Right lung (tissue), 10 donors: ENCODE data around the gene ADGRF4. TPM values are rescaled to one million over a fixed set of nuclear protein-coding genes. Genes with fewer than 3 reads are reported as not detected.

Source experiments
- DNase-seq, 2 donors: peaks; one replicate each; pipeline ENCODE4 v3.0.0-alpha.2; 2013
- long read RNA-seq, 8 donors: transcript quantifications; one replicate each; lab custom pipeline, GENCODE V29; 2026
- polyA plus RNA-seq, 5 donors: library from polyadenylated mRNA; unstranded; fragments of 120-200 nt; gene quantifications; one replicate each; pipeline versions ENCODE4 v1.2.1 to v1.2.3, GENCODE V29; 2013; ENCODE audit warnings: inconsistent platforms in 1 of 5, low replicate concordance in 1 of 5; ENCODE audit not compliant: insufficient read length in 5 of 5, insufficient read depth in 1 of 5

Gene ADGRF4
- polyA plus RNA-seq, result under 1 TPM; 0.19 to 0.37 (median 0.26) TPM
- long read RNA-seq, donor 1, result 0 reads
- long read RNA-seq, donor 2, result 0 reads
- long read RNA-seq, donor 3, result 0 reads
- long read RNA-seq, donor 4, result 0 reads
- long read RNA-seq, donor 5, result 0 reads
- long read RNA-seq, donor 6, result 0 reads
- long read RNA-seq, donor 7, result 0 reads
- long read RNA-seq, donor 8, result 0 reads

DNA sequence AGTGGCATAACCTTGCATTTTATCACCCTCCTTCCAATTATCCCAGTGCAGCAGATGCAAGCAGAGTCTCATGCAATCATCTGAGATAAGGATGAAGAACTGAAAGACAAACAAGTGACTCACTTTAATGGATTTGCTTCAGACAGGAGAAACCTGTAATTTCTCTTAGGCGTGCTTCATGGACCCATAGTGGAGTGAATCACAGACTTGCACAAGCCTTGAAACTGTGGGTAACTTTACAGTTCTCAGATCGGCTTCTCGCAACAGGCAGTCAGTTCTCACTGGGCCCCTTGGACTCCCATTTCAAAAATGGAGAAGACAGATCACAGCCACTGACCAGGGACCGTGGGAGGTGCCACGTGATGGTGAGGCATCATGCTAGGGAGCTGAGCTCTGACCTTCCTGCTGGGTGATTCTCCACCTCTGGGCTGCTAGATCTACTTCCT lies at the start of gene ADGRF4:
Gene ADGRF4, plus strand, starts transcription at position 239 of the 446 bp plus-strand sequence. CDS start 8,666 bp downstream, outside the sequence.
- DNase-seq, result no peak

DNA sequence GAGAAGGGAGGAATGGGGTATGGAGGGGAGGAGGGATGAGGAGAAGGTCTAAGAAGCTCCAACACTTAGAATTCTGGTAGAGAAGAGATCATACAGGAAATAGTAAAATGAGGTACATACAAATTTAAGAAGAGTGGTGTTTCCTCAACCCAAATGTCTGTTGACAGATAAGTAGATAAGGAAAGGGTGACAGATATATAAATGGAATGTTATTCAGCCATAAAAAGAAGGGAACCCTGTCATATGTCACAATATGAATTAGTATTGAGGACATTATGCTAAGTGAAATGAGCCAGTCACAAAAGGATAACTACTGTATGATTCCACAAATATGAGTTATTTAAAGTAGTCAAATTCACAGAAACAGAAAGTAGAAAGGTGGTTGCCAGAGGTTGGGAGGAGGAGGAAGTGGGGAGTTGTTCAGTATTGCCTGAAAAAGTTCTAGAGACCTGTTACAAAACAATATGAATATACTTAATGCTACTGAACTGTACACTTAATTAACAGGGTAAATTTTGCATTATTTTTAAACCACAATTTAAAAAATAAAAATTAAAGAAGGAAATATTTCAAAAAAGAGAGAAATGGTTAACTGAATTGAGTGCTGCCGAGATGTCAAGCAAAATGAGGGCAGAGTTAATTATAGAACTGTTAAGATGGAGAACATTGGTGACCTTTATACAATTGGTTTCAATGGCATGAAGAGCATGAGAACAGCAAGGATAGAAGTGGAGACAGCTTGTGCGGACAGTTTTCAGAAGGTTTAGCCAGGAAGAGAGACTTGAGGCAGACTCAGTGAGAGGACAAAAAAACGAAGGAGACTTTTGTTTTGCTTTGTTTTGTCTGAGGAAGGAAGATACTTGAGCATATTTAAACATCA lies 47.6 kb upstream of the ADGRF4 start:
- no peak for DNase-seq

GRCh38 chr6:47651505-47651944 lies 46.9 kb upstream of the ADGRF4 start:
- DNase-seq, result no peak

- DNase-seq, result no peak
Observed at GRCh38 chr6:47653706-47654105, 44.7 kb upstream of the ADGRF4 start.

DNA sequence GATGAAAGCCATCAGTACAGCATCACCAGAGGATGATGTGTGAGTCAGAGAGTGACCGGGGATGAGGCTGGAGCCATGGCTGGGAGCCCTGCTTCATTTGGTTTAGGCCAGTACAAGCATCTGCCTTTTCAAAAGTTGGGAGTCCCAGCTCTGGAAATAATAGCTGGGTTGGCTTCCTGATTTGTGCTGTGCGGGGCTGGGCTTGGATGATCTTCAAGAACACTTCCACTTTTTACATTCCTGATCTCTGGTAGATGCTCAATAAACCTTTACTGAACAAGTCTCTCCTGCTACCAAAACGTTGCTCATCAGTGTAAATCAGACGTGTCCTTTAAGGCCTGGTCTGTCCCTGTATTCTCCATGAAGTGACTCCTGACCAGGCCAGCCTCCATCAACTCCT lies 44.1 kb upstream of the ADGRF4 start:
- no peak for DNase-seq

- DNase-seq, result no peak
Observed at GRCh38 chr6:47655719-47656595, 42.4 kb upstream of the ADGRF4 start.

DNA sequence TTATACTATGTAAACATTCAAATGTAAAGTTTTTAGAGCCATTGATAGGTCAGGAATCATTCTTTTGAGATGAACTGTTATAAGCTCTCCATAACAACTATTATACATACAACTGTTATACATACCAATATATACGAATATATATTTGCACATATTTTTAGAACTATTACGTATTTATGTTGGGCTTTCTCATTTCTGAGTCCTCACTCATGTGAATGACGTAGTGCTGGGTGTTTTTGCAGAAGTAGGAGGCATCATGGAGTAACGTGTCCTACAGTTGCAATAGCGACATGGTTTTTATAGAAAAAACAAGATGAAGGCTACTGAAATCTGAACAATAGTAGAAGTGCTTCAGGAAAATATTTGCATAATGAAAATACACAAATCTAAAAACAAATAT lies 36.4 kb upstream of the ADGRF4 start:
- no peak for DNase-seq

- DNase-seq, result no peak
Observed at GRCh38 chr6:47663462-47664216, 34.7 kb upstream of the ADGRF4 start.

GRCh38 chr6:47665112-47665511 lies 33.3 kb upstream of the ADGRF4 start:
- DNase-seq, result no peak

DNA sequence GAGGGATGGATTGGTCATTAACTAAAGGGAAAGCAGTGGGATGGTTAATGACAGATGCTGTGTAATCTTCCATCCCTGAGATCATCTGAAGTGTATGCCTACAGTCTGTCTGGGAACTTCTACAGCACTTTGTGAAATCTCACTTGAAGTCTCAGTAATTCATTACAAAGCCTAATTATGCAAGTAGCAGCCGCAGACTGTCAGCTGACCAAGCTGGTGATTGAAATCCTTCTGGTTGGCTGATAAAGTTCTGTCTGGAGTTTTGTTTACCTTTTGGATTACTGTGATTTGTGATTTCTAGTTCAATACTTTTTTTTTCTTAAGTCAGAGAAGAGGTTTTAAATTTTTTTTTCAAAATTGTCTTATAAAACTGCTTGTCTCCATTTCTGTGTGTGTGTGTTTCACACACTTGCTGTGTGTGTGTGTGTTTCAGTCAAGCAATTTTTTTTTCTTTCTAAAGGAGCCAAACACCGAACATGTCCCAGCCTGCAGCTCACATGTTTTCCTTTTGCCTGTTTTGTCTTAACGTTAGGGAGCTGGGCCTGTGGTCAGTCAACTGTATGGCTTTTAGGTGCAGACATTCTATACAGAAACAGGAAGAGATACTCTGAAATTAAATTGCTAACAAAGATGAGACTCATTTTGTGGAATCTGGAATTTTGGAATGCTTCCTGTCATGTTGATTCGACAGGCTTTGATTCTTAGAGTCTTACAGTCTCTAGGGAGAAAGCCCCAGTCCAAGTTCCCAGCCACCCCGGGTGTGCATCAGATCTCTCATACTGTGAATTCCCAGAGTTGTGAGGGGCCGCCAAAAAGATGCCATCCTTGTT lies 28.5 kb upstream of the ADGRF4 start:
- DNase-seq, result peak in 1 of 2 donors; percentile 7

- no peak for DNase-seq
Observed at GRCh38 chr6:47670851-47671250, 27.5 kb upstream of the ADGRF4 start.

DNA sequence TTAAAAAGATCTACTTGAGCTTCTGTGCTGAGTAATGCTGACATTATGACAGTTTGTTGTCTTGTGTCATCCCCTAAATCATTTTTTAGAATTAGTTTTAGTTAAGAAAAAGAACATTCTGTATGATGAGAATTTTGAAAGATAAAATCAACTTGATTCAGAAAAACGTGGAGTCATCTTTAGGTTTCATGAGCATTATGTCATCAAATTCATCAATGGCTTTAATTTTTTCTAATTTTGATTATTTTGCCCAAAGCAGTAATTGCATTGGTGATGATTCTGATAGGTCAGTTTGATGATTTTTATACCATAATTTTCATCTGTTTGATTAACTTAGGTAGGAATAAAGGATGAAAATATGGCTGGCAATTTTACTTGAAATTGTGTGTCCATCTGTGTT lies 26.6 kb upstream of the ADGRF4 start:
- no peak for DNase-seq

DNA sequence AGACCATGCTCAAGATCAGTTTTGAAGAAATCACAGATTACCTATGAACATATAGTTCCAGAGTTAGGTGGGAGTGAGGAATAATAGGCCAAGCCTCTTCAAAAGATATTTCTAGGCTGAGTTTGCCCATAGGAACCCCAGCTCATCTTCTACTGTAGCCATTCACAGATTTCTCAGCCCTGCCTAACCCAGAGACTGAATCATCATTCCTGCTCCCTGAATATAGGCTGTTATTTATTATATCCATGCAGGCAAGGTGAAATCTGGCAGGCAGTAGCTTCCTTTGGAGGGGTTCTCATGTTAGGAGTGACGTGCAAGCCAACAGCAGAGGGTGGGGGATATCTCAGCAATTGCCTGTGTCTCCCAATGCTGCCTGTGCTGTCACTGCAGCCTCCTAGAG lies 25.6 kb upstream of the ADGRF4 start:
- no peak for DNase-seq

DNA sequence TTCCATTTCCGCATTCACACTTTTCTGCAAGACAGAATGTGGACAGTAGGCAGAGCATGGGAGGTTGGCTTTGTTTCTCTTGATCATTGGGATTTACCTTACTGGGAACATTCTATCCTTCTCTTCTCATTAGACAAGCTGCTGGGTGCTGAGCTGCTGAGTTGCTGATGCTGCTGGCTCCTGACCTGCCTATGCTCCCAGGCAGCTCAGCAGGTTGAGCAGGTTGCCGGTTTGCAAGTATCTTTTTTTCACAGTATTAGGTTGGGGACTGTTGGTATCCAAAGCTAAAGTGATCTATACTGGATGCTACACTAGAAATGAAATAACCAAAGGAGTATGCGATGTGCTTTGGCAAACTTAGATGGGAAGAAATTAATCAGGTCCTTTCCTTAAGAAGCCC lies 23.7 kb upstream of the ADGRF4 start:
- no peak for DNase-seq

- DNase-seq, result no peak
Observed at GRCh38 chr6:47677381-47678100, 20.8 kb upstream of the ADGRF4 start.

DNA sequence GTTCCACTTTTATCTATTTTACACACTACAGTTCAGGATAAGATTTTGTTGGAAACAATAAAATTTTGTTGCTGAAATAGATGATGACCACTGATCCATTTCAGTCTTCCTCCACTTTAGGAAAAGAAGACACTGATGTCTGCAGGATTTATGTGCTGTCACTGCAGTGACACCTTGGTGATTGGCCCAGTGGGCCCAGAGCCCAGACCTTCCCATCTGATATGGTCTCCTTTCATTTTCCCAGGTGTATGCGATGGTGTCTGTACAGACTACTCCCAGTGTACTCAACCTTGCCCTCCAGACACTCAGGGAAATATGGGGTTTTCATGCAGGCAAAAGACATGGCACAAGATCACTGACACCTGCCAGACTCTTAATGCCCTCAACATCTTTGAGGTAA lies 19.6 kb upstream of the ADGRF4 start:
- DNase-seq, result no peak

DNA sequence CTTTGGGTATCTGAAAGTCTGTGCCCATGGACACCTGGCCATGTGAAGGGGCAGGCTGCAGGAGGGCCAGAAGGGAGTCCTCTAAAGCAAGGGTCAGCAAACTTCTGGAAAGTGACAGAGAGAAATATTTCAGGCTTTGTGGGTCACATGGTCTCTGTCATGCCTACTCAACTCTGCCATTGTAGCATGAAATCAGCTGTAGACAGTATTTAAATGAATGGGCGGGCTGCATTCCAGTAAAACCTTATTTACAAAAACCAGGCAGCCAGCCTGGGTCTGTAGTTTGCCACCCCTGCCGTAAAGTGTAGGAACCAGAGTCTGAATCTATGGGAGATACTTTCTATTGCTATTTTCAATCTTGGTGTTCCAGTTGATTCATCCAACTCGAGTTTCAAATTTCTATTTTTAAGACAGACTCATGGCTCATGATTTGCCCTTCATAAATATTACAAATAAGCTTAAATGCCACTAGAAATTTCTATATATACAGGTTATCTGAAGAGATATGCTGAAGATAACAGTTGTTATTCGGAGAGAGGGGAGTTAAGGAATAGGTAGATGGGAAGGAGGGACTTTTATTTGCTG lies 19.0 kb upstream of the ADGRF4 start:
- DNase-seq, result no peak

- DNase-seq, result no peak
Observed at GRCh38 chr6:47680051-47680450, 18.3 kb upstream of the ADGRF4 start.

DNA sequence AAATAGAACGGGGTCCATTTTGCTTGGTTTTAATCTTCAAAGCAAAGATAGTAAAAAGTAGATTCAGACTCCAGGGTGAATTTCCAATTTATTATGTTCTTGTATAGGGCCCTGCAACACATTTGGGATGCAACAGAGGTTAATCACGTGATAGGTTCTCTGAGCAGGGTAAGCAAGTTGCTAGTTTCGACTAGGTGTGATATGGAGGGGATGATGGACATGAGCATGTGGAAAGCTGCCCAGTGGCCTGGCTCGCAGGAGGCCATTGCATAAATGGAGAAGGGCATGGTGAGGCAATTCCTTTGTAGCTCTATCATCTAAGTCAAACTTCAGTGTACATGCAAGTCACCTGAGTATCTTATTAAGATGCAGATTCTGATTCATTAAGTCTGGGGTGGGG lies 17.7 kb upstream of the ADGRF4 start:
- no peak for DNase-seq
